Limb (tissue), 2 donors: ENCODE measurements around the gene IGSF22.
A peak's percentile ranks its signal among the peaks of the same experiment; 100 is the strongest.

ENCODE experiments used
- DNase-seq, 2 donors: peaks; one replicate each; pipeline ENCODE4 v3.0.0-alpha.2; 2016; ENCODE audit errors: extremely low spot score in 2 of 2

Gene IGSF22

DNA sequence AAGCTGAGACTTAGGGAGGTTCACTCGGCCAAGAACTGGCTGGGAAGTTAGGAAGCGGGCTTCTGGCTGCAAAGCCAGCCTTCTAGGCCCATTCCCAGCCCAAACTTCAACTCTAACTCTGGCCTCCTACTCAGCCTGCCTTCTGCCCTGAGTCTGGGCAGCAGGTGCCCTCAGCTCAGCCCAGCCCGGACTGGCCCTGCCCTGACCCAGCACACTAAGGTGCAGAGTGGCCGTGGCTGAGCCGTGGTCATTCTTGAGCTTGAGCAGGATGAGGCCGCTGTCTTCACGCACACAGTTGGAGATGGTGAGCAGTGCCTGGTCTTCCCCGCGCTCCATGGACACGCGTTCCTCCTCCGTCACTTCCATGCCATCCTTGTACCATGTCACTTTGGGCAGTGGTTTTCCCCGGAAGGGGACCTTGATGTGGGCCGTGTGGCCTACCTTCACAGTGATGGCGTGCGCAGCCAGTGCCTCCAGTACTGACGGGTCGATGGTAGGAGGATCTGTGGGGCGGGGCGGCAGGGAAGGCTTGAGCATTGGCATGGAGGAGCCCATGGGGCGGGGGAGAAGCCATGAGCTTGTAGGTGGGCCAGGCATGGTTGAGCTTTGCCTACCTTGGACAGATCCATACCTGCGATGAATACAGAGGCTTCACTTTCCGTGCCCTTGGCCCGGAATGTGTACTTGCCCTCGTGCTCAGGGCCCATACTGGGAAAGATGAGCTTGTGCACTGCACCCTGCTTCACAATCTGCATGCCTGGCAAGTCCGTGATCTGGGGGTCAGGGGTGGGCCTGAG, 12.1 kb downstream of the IGSF22 start:
- no peak for DNase-seq

DNA sequence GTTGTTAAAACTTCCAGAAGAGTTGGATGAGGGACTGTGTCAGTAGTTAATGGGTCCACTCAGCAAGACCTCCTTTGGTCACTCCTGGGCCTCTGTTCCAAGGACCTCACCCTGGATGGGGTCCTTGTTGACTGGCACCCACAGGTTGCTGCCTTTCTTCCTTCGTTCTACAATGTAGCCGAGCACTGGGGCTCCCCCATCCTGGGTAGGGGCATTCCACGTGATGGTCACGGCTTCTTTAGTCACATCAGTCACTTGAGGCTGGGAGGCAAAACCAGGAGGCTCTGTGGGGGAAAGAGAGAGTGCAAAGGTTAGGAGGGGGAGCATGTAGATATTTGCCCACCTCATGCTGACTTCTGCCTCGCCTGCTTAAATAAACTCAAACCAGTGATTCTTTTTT, 15.4 kb downstream of the IGSF22 start:
- DNase-seq = no peak

DNA sequence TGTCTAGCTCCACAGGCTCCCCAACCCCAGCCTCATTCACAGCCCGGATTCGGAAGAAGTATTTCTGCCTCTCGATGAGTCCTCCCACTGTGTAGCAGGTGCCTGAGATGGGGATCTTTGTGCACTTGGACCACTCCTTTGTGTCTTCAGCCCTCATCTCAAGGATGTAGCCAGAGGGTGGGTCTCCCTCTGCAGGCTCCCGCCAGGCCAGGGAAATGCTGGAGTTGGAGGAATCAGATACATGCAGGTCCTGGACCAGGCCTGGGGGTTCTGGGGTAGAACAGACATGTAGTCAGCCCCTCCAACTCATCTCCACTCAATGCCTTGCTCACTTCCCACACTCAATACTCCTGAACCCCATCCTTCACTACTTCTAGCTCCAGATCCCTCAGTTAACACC, 16.6 kb downstream of the IGSF22 start:
- DNase-seq = no peak

DNA sequence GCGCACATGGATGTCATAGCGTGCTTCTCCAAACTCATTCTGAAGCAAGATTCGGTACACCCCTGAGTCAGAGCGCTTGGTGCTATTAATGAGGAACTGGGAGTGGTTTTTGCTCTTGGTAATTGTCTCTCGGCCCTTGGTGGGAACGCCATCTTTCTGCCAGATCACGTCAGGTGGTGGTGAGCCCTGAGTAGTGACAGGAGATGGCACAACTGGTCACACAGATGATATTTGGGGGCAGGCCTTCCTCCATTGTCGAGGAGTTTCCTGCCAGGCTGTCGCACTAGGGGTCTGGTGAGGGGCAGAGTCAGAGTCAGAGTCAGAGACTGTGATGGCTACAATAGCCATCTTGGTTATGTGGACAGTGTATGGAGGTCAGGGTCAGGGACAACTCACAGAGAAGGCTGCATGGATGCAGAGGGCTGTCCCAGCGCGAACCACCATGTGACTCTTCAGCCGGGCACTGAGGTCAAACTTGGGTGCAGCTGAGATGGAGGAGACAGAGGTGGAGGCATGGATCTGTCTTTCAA, 18.1 kb downstream of the IGSF22 start:
- no peak for DNase-seq

DNA sequence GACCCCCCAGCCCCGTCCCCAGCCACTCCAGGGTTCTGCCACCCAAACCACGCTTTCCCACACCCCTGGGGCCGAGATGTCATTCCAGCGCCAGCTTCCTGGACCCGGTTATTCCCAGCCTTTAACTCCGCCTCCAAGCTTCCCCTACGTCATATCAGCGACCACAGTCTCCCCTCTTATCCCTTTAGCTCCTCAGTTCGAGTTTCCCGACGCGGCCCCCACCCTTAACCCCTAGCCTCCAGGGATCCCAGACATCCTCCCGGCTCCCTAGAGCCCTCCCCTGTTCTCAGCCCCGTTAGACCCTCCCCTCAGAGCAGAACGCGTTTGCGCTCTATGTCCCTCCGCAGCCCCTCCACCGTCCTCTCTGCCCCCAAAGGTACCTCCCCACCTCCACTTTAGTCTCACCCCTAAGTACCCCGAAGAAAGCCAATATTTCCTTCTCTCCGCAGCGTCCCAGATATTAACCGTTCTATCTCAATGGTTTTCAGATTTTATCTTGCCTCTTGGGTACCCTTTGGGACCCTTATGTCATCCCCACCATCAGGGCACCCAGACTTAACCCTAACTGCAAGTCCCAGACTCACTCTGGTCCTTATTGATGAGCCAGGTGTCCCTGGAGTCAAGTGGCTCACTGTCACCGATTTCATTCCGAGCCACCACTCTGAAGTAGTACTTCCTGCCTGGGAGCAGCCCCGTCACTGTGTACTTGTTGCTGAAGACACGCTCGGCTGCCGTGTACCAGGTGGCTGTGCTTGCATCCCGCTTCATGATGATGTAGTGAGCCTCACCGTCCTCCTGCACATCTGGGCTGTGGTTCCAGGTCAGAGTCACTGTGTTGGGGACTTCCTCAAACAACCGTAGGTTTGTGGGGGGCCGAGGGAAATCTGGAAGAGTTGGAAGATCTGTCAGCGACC, 19.4 kb downstream of the IGSF22 start:
- peak; percentile 55 to 83 for DNase-seq

DNA sequence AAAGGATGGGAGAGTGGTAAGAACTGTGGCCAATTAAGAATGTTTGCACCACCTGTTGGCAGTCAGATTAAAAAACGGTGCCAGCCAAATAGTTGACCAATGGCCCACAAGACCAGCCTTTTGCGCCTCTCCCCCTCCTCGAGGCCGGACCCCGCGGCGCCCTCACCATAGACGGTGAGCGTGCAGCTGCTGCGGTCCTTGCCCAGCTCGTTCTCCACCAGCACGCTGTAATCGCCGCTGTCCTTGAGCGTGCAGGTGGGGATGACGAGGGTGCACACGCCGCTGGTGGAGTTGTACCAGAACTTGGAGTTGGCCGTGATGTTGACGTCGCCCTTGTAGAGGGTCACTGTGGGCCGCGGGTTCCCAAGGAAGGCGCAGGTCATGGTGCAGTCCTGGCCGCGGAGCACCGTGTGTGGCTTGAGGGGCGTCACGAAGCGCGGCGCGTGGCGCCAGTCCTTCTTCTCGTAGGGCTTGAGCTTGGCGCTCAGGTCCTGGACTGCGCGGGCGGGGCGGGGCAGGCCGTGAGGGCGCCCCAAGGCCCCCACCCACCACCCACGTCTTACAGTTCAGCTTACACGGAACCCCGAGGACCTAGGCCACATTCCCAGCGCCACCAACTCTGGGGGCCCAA, 20.2 kb downstream of the IGSF22 start:
- no peak for DNase-seq

DNA sequence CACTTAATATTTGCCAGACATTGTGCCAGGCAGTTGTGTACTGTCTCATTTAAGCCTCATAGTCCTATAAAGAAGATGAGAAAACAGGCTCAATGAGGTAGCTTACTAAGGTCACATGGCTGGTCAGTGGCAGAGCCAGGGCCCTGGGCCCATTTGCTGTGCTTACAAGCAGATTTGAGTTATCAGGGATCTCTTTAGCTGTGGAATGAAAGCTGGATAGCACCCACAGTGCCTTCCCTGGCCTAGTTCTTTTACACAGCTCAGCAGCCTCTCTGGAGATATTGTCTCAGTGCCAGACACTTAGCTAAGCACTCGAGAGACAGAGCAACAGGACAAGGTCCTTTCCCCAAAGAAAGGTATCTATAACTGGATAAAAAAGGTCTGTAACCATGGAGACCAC, 21.3 kb downstream of the IGSF22 start:
- no peak for DNase-seq

DNA sequence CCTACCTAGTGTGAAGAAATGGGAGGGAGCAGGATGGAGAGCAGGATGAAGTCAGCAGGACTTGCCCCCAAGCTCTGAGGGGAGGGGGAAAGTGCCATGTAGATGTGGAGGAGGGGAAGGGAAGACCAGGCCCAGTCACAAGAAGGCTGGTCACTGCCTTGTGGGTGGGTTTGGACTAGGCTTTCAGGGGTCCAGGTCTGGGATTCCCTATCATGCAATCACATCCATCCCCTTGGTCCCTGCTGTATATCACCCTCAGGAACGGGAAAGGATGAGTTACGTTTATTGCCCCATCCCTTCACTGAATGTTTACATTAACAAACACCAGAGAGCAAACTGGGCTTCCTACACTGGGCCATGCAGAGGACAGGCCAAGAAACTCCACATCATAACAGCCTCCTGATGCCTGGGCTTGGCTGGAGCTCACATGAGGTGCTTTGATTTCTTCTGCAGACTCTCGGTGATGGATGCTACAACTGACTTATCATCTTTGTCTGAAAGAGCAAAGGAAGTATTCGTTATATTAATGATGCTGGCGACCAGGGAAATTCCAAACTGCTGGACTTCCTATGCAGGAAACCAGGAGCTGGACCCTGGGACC, 21.8 kb downstream of the IGSF22 start:
- DNase-seq = no peak

DNA sequence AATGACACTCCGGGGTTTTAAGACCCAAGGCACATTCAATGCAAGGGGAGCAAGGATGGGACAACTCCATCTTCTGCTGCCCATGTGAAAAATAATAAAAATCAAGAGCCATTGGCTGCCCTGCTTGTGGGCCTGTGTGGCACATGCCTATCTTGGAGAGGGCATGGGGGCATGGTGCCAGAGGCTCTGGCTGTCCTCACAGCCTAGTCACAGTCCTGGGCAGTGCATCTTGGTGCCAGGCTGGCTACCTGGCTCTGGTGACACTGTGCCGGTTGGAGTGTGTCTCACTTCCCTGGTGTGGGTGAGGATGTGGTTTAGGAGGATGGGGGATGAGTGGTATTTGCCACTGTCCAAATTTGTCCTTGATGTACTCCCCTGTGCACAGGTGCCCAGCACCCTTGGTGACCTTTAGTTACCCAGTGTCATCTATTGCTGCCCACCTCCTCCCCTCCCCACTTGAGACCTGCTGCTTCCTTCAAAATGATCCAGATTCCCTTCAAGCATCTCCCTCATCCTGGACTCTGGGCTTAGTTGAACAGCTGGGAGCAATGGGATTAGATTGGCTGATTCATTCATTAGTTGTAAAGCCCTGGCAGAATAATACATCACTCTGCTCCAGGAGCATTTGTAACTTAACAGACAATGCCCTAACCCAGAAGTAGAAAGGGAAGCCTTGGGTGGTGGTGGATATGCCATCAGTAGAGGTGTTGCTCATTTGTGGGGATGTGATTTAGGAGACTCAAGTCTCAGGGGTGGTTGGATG, 22.8 kb downstream of the IGSF22 start:
- DNase-seq = no peak

DNA sequence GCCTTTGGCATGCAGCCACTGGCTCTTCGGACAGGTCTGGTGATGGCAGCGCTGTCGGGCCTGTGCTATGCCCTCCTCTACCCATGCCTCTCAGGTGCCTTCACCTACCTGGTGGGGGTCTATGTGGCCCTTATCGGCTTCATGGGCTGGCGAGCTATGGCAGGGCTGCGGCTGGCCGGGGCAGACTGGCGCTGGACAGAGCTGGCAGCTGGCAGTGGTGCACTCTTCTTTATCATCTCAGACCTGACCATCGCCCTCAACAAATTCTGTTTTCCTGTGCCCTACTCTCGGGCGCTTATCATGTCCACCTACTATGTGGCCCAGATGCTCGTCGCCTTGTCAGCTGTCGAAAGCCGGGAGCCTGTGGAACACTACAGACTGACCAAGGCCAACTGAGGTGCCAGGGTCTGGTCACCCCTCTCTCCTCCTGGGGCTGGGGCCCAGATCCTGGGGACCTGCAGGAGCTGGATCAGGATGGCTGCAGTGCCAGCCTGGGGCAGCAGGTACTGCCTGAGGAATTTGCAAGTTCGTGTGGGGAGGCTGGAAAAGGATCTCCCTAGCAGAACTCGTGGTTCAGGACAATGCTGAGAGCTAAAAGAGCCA, 24.3 kb downstream of the IGSF22 start:
- DNase-seq = no peak

DNA sequence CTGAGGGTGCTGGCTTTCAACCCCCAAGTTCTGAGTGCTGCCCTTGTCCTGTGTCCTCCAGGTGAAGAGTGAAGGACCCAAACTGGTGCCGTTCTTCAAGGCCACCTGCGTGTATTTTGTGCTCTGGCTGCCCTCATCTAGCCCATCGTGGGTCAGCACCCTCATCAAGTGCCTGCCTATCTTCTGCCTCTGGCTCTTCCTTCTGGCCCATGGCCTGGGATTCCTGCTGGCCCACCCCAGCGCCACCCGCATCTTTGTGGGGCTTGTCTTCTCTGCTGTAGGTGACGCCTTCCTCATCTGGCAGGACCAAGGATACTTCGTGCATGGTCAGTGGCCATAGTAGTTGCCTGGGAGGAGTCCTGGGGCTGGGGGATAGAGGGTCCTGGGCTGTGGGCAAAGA, 25.1 kb downstream of the IGSF22 start:
- no peak for DNase-seq

DNA sequence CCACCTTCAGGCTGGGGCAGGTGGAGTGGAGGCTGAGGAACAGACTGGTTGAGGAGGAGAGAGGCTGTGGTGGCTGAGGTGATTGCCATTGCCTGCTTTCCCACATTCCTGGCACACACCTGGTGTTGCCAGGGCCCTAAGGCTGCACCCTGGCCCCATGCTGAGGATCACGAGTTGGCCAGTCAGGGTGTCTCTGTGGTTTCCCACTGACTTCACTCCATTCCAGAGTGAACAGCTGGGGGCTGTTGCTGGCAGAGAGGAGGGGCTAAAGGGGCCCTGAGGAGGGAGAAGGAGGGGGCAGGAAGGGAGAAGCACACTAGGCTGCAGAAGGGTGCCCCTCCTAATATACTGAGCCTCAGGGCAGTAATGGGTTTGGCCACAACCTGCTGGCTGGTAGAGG, 25.6 kb downstream of the IGSF22 start:
- no peak for DNase-seq

DNA sequence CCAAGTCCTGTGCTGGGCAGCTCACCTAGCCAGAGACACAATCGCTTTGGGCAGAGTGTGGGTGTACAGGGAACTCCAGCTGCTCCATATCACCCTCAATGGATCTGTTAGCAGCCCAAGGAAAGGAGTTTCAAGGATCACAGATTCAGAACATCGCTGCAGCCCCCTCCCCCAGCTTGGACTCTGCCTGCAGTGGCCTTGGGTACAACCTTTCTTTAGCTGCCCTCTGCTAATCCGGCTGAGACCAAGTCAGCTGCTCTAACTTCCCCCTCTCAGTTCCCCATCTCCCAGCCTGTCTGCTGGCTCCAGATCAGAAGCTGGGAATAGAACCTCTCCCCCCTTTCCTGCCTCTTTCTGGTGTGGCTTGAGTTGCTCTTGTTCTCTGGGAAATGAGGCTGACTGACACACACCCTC, 26.1 kb downstream of the IGSF22 start:
- DNase-seq = no peak

DNA sequence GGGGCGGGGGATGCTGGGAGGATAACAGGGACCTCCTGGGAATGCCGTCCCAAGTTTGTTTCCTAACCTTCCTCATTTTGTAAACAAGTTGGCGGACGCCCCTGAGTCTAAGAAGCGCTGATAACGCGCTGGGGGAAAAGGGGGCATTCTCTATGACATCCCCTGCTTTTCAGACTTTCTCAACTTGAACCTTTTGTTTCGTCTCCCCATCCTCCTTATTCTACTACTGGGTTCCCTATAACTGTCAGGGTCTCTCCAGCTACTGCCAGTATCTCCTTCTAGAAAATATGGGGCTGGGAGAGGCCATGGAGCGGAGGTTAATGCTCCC, 26.8 kb downstream of the IGSF22 start:
- DNase-seq = no peak

DNA sequence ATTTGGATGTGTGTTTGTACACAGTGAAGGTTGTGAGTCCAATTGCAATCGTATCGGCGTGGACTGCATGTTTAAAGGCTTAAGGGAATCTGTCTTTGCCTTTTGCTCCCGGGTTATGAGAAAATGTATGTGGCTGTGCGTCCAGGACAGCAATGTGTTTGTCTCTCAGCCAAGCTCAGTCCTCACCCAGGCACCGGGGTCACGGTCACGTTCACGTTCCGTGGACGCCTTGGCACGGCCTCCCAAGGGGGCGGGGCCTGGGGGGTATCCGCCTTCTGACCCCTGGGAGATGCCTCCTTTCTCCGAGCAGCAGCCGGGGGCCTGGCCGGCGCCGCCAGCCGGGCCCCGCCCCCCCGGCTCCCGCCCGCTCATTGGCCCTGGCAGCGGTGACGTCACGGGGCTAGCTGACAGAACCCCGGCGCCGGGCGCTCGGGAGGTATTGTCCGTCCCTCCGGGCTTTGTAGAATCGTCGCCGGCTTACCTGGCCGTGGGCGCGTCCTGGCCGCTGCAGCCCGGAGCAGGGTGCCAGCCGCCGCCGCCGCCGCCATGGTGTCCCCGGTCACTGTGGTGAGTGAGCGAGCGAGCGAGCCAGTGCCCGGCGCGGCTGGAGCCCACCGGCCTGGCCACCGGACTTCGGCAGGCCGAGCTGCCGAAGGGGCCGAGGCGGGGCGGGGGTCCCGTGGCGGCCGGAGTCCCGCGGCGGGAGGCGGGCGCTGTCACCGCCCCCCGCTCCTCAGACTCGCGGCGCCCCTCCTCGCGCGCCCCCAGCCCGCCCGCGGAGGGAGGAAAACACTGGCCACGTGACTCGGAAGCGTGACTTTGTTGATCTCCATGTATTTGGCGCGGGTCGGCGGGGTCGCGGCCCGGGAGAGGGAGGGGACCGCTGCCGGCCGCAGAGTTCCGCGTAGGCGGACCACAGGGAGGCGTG, 27.4 kb downstream of the IGSF22 start, which contains the start of gene TMEM86A:
TSS of gene TMEM86A (plus strand) at position 439 of the 928 bp plus-strand sequence. CDS start at position 547, 108 bp downstream.
- DNase-seq = peak; percentile 85 to 95

DNA sequence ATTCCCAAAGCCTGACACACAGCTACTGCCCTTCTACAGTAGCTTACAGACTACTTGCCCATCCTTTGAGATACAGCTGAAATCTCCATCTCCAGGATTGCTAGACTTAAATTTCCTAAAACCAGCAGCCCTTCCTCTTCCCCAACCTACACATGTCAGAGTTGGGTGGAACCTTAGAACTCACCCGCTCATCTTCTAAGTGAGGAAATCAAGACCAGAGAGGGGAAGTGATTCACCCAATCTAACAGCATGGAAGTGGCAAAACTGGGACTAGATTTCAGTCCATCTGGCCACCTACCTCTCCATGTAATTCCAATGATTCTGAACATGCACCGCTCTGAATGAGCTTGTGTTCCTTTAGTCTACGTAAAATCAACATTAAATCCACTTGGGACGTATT, 28.4 kb downstream of the IGSF22 start:
- no peak for DNase-seq

DNA sequence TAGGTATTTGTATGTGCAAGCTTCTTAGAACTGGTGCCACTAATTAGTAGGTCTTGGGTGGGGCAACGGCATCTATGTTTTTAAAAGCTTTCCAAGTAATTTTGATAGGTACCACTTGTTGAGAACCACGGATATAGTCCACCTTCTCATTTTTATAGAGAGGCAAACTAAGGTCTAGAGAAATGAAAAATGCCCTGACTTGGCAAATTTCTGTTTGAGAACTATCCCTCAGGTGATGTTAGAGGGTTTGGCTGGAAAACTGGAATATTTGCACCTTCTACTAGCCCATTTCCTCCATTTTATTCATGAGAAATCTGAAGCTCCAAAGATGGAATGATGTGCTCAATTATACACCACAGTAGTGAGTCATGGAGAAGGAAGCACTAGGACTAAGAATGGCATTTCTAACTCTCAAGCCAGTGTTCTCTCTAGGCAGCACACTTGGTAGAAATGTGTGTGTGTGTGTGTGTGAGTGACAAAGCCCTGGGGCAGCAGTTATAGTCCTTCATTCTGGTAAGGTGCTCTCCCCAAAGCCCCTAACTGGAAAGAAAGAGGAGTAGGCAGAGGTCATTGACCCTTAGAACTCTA, 29.3 kb downstream of the IGSF22 start:
- DNase-seq = no peak

DNA sequence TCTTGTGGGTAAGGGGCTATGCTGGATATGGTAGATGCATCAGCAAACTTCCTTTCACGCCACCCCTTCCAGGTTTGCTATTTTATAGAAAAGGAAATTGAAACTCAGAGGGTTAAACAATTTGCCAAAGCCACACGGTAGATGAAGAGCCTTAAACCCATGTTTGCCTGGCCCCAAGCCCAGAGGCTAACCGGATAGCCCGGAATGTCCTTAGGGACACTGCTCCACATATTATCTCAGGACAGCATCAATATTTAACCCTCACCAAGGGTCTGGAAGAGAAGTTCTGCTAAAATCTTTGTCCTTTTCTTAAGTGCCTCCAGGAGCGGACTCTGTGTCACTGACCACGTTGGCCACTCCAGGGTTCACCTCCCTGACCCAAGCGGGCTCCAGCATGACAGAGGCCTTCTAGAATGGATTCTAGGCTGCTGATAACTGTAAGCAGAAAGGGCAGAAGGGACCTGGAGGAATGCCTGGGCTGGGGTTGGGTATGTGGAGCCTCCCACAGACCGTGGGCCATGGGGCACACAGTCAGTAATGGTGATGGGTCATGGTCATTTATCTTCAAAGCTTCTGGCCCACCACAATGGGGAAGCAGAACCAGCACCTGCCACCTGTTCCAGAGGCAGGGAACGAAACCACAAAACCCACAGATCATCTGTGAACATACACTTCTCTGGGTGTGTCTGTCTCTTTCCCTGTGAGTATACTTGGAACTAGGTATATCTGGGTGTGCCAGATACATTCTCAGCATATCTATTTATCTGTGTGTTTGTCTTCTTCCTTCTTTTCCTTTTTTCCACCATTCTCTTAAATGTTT, 32.8 kb downstream of the IGSF22 start:
- DNase-seq = no peak
